HL-60/S4 treated with phorbol 12-myristate 13-acetate at 8.2 ng/mL for 4 days and 3 days (cell line): ENCODE results near the gene PDCL3.

ENCODE experiments used
- in situ Hi-C: fragments of 300-500 bp; cut with MboI; formaldehyde crosslinking; loops from 2 replicates; pipeline ENCODE4 v1.15.0; 2022; ENCODE audit warnings: low sequenced_read_pairs

The PDCL3 gene

GRCh38 chr2:100556746-100557145 lies 6.0 kb upstream of the PDCL3 start:
- in situ Hi-C loops: no loop called here

- in situ Hi-C loops: no loop called here
These were observed 2.5 kb upstream of the PDCL3 start for GRCh38 chr2:100560216-100560830.

- in situ Hi-C loops: no loop called here
These were observed 1.6 kb upstream of the PDCL3 start for GRCh38 chr2:100561191-100561590.

GRCh38 chr2:100563407-100564247 lies 834 bp downstream of the PDCL3 start:
- in situ Hi-C loops: no loop called here

GRCh38 chr2:100568989-100569388 lies 6.2 kb downstream of the PDCL3 start:
- in situ Hi-C loops: no loop called here

- in situ Hi-C loops: no loop called here
These were observed 8.9 kb downstream of the PDCL3 start for GRCh38 chr2:100571668-100572067.

GRCh38 chr2:100577777-100578176 lies 15.0 kb downstream of the PDCL3 start:
- in situ Hi-C loops: no loop called here

GRCh38 chr2:100580367-100581276 lies 17.8 kb downstream of the PDCL3 start:
- in situ Hi-C loops: no loop called here

- in situ Hi-C loops: no loop called here
These were observed 18.5 kb downstream of the PDCL3 start for GRCh38 chr2:100581277-100581612.

- in situ Hi-C loops: no loop called here
These were observed 22.0 kb downstream of the PDCL3 start for GRCh38 chr2:100584816-100585215.

GRCh38 chr2:100588071-100588786 lies 25.4 kb downstream of the PDCL3 start:
- in situ Hi-C loops: no loop called here

- in situ Hi-C loops: no loop called here
These were observed 26.7 kb downstream of the PDCL3 start for GRCh38 chr2:100589527-100589926.

GRCh38 chr2:100592226-100592625 lies 29.4 kb downstream of the PDCL3 start:
- in situ Hi-C loops: no loop called here

GRCh38 chr2:100596465-100596864 lies 33.7 kb downstream of the PDCL3 start:
- in situ Hi-C loops: no loop called here

GRCh38 chr2:100599566-100599965 lies 36.8 kb downstream of the PDCL3 start:
- in situ Hi-C loops: no loop called here

- in situ Hi-C loops: loop anchor here (25.0 kb wide), 1 partner anchor 586 kb away; no protein-coding TSS in a partner anchor
These were observed 38.9 kb downstream of the PDCL3 start for GRCh38 chr2:100601661-100602060.

- in situ Hi-C loops: loop anchor here (25.0 kb wide), 1 partner anchor 584 kb away; no protein-coding TSS in a partner anchor
These were observed 40.6 kb downstream of the PDCL3 start for GRCh38 chr2:100603414-100603813.

- in situ Hi-C loops: loop anchor here (25.0 kb wide), 1 partner anchor 583 kb away; no protein-coding TSS in a partner anchor
These were observed 41.3 kb downstream of the PDCL3 start for GRCh38 chr2:100603948-100604633.

- in situ Hi-C loops: loop anchor here (25.0 kb wide), 1 partner anchor 581 kb away; no protein-coding TSS in a partner anchor
These were observed 43.5 kb downstream of the PDCL3 start for GRCh38 chr2:100606332-100606725.
